ENCODE measurements around the gene DMRTC2.

Gene DMRTC2

GRCh38 chr19:41859618-41860418 is 15.0 kb downstream of the DMRTC2 start, which contains the start of gene RPS19 (continued):
- TF ChIP-seq ZNF19 (tag by site-specific recombination; IDR thresholded peaks at IDR 0.05; ENCODE audit: low read depth) (no peak), ZNF37A (tag by site-specific recombination; IDR thresholded peaks at IDR 0.05) (no peak), SCRT1 (tag by site-specific recombination; IDR thresholded peaks at IDR 0.05; ENCODE audit: borderline replicate concordance) (peak; percentile 58; the same call in 1 of the 2 replicates), ZNF658 (tag by site-specific recombination; IDR thresholded peaks at IDR 0.05) (no peak), SETDB1 (IDR thresholded peaks at IDR 0.05; ENCODE audit: insufficient read length, low read length) (no peak), GLI2 (tag by site-specific recombination; IDR thresholded peaks at IDR 0.05; ENCODE audit: borderline replicate concordance, low read depth) (no peak), ZNF398 (tag by site-specific recombination; IDR thresholded peaks at IDR 0.05) (peak; percentile 88), ZNF423 (tag by site-specific recombination; IDR thresholded peaks at IDR 0.05) (no peak), SCRT2 (tag by site-specific recombination; IDR thresholded peaks at IDR 0.05) (no peak), ZNF133 (tag by site-specific recombination; IDR thresholded peaks at IDR 0.05) (no peak), GLIS2 (tag by site-specific recombination; IDR thresholded peaks at IDR 0.05) (peak; percentile 100), ZNF202 (tag by site-specific recombination; IDR thresholded peaks at IDR 0.05; ENCODE audit: borderline replicate concordance) (no peak), CTCF (tag by site-specific recombination; IDR thresholded peaks at IDR 0.05) (peak; percentile 100), ZNF324 (tag by site-specific recombination; IDR thresholded peaks at IDR 0.05) (peak; percentile 95), ZNF621 (tag by site-specific recombination; IDR thresholded peaks at IDR 0.05) (no peak), ZNF501 (tag by site-specific recombination; IDR thresholded peaks at IDR 0.05) (peak; percentile 98), SALL2 (tag by site-specific recombination; IDR thresholded peaks at IDR 0.05; ENCODE audit: borderline replicate concordance) (no peak), ZNF221 (tag by site-specific recombination; IDR thresholded peaks at IDR 0.05; ENCODE audit: borderline replicate concordance) (peak; percentile 9; the same call in 1 of the 2 replicates), TRIM28 (IDR thresholded peaks at IDR 0.05; ENCODE audit: borderline replicate concordance, low read length) (peak; percentile 47; the same call in 1 of the 2 replicates), ZNF548 (tag by site-specific recombination; IDR thresholded peaks at IDR 0.05) (no peak), PBX3 (CRISPR knock-in tag; IDR thresholded peaks at IDR 0.05) (no peak; the same call in 1 of the 2 replicates), HOXA7 (CRISPR knock-in tag; IDR thresholded peaks at IDR 0.05; ENCODE audit: borderline replicate concordance) (peak; percentile 65; the same call in 1 of the 2 replicates), ZNF830 (tag by site-specific recombination; IDR thresholded peaks at IDR 0.05; ENCODE audit: low read depth) (no peak), KLF8 (tag by site-specific recombination; IDR thresholded peaks at IDR 0.05) (peak; percentile 100), KLF9 (tag by site-specific recombination; IDR thresholded peaks at IDR 0.05; ENCODE audit: low read depth) (peak; percentile 96), ZNF580 (tag by site-specific recombination; IDR thresholded peaks at IDR 0.05) (peak; percentile 99), ZNF626 (tag by site-specific recombination; IDR thresholded peaks at IDR 0.05) (0 out of 2 replicates have a peak, but pooled peaks have one; percentile 61), ZNF266 (tag by site-specific recombination; IDR thresholded peaks at IDR 0.05; ENCODE audit: low read depth) (no peak), ZNF521 (tag by site-specific recombination; IDR thresholded peaks at IDR 0.05) (no peak), ZNF670 (tag by site-specific recombination; IDR thresholded peaks at IDR 0.05; ENCODE audit: low read depth) (no peak), ZNF248 (tag by site-specific recombination; IDR thresholded peaks at IDR 0.05) (no peak), ZSCAN30 (tag by site-specific recombination; IDR thresholded peaks at IDR 0.05) (no peak; the same call in 1 of the 2 replicates), ZNF768 (tag by site-specific recombination; IDR thresholded peaks at IDR 0.05) (no peak), ZNF174 (tag by site-specific recombination; IDR thresholded peaks at IDR 0.05) (no peak), ZNF274 (IDR thresholded peaks at IDR 0.05; ENCODE audit: low read length) (no peak), ZNF274 (tag by site-specific recombination; IDR thresholded peaks at IDR 0.05; ENCODE audit: borderline replicate concordance) (no peak), ZNF701 (tag by site-specific recombination; IDR thresholded peaks at IDR 0.05) (no peak)
